SK-N-SH (cell line): Measurements from ENCODE around the gene PLVAP.

Experiments
- NFIC ChIP-seq: IDR thresholded peaks from 2 replicates; pipeline ENCODE4 v1.4.0; 2012; ENCODE audit warnings: borderline replicate concordance
- SMC3 ChIP-seq: IDR thresholded peaks from 2 replicates; pipeline ENCODE4 v1.6.1; 2012; ENCODE audit warnings: low read depth, low read length, improper control_type of control experiment
- TF ChIP-seq, protein P1 (sequence below): fragments of 200-600 bp; sonication (generic); IDR thresholded peaks from 2 replicates; pipeline ENCODE4 v1.6.1; 2017; ENCODE audit warnings: antibody characterized with exemption, mild to moderate bottlenecking, moderate library complexity
- TF ChIP-seq, protein P2 (sequence below): IDR thresholded peaks from 2 replicates; pipeline ENCODE4 v1.6.1; 2012; ENCODE audit warnings: mild to moderate bottlenecking, low read depth, low read length, moderate library complexity

DNA sequence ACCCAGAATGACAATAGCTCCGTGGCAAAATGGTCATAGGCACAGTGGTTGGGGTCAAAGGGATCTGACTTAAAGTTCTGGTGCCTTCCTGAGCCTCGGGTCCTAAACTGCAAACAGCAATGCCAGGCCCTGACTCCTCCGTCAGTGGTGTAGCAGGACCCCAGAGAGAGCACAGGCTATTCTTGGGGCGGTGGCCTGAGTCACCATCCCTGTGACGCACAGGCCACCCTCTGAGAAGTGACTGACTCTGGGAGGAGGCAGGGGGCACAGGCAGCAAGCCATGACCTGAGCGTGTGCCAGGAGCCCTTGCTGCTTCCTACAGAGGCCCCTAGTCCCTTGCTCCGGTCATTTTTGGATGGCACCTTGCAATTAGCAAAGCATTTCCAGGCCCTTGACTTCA is 18.7 kb downstream of the PLVAP start:
- no peak for TF ChIP-seq NFIC
- TF ChIP-seq, protein P1, sequence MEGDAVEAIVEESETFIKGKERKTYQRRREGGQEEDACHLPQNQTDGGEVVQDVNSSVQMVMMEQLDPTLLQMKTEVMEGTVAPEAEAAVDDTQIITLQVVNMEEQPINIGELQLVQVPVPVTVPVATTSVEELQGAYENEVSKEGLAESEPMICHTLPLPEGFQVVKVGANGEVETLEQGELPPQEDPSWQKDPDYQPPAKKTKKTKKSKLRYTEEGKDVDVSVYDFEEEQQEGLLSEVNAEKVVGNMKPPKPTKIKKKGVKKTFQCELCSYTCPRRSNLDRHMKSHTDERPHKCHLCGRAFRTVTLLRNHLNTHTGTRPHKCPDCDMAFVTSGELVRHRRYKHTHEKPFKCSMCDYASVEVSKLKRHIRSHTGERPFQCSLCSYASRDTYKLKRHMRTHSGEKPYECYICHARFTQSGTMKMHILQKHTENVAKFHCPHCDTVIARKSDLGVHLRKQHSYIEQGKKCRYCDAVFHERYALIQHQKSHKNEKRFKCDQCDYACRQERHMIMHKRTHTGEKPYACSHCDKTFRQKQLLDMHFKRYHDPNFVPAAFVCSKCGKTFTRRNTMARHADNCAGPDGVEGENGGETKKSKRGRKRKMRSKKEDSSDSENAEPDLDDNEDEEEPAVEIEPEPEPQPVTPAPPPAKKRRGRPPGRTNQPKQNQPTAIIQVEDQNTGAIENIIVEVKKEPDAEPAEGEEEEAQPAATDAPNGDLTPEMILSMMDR: no peak
- TF ChIP-seq, protein P2, sequence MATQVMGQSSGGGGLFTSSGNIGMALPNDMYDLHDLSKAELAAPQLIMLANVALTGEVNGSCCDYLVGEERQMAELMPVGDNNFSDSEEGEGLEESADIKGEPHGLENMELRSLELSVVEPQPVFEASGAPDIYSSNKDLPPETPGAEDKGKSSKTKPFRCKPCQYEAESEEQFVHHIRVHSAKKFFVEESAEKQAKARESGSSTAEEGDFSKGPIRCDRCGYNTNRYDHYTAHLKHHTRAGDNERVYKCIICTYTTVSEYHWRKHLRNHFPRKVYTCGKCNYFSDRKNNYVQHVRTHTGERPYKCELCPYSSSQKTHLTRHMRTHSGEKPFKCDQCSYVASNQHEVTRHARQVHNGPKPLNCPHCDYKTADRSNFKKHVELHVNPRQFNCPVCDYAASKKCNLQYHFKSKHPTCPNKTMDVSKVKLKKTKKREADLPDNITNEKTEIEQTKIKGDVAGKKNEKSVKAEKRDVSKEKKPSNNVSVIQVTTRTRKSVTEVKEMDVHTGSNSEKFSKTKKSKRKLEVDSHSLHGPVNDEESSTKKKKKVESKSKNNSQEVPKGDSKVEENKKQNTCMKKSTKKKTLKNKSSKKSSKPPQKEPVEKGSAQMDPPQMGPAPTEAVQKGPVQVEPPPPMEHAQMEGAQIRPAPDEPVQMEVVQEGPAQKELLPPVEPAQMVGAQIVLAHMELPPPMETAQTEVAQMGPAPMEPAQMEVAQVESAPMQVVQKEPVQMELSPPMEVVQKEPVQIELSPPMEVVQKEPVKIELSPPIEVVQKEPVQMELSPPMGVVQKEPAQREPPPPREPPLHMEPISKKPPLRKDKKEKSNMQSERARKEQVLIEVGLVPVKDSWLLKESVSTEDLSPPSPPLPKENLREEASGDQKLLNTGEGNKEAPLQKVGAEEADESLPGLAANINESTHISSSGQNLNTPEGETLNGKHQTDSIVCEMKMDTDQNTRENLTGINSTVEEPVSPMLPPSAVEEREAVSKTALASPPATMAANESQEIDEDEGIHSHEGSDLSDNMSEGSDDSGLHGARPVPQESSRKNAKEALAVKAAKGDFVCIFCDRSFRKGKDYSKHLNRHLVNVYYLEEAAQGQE: no peak
- TF ChIP-seq SMC3: no peak
